Activated naive CD8-positive, alpha-beta T cell treated with anti-CD3 and anti-CD28 coated beads, Interleukin-2, amount 10 ng/mL, durations not matched to agents 7 days and 5 days (primary cell): ENCODE results near the gene C4orf51. TPM values are rescaled to one million over a fixed set of nuclear protein-coding genes. Genes with fewer than 3 reads are reported as not detected.
A peak's percentile ranks its signal among the peaks of the same experiment; 100 is the strongest.

Source experiments
- ATAC-seq: fragments of 150-1000 bp; cut with Tn5 transposase; one replicate; pipeline ENCODE4 v1.10.0; 2021; ENCODE audit warnings: low read depth, moderate library complexity
- POLR2A ChIA-PET: fragments of 350-600 bp; sonication (Branson Sonifier 250); formaldehyde crosslinking; loops from one replicate; lab custom pipeline; 2021; ENCODE audit warnings: antibody characterized with exemption; lab: Charles Lee
- DNase-seq: peaks from one replicate; pipeline ENCODE4 v3.0.0; 2021
- H3K27ac Mint-ChIP-seq: one replicate; pipeline ENCODE4 v1.8.0; 2022; ENCODE audit warnings: mild to moderate bottlenecking, mixed read lengths
- H3K27me3 Mint-ChIP-seq: one replicate; pipeline ENCODE4 v1.8.0; 2022; ENCODE audit warnings: mild to moderate bottlenecking, moderate library complexity, mixed read lengths
- H3K36me3 Mint-ChIP-seq: one replicate; pipeline ENCODE4 v1.8.0; 2021; ENCODE audit warnings: mild to moderate bottlenecking, mixed read lengths
- H3K4me1 Mint-ChIP-seq: one replicate; pipeline ENCODE4 v1.8.0; 2021; ENCODE audit warnings: mixed read lengths
- H3K4me3 Mint-ChIP-seq: one replicate; pipeline ENCODE4 v1.8.0; 2022; ENCODE audit warnings: mild to moderate bottlenecking, moderate library complexity, mixed read lengths
- H3K9me3 Mint-ChIP-seq: one replicate; pipeline ENCODE4 v1.8.0; 2021; ENCODE audit warnings: mixed read lengths
- total RNA-seq, 2 experiments: library from RNA; stranded (reverse); gene quantifications; one replicate each; pipeline ENCODE4 v1.2.3, GENCODE V29; 2021

The C4orf51 gene
- total RNA-seq, 2 experiments from 2014 or later: not detected

DNA sequence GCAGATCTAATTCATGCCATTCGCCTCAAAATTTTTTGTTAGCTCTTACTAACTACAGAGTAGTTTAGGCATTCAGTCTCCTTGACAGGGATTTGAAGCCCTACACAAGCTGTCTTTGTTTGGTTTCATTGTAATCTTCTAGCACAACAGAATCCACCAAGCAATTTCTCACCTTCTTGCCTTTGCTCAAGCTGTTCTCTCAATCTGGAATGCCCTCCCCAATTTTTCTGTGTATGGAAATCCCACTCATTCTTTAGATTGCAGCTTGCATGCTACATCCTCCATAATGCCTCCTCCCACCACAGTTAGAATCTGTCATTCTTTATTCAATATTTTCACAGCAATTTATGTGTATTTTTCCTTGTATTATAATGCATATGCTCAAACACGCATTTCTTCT, 63.7 kb downstream of the C4orf51 start:
- peaks cover 54% of the 10 kb centered on the region for H3K27me3 Mint-ChIP-seq
- DNase-seq: no peak
- H3K36me3 Mint-ChIP-seq: no peaks in the 10 kb centered on the region
- no peak overlapping the region for H3K27ac Mint-ChIP-seq
- H3K4me1 Mint-ChIP-seq: no peaks in the 10 kb centered on the region
- POLR2A ChIA-PET: no interaction called here
- no peak for ATAC-seq
- peaks cover 6% of the 10 kb centered on the region for H3K9me3 Mint-ChIP-seq
- no peak overlapping the region for H3K4me3 Mint-ChIP-seq

GRCh38 chr4:145755802-145756201, 75.9 kb downstream of the C4orf51 start:
- H3K27me3 Mint-ChIP-seq: no peaks in the 10 kb centered on the region
- H3K36me3 Mint-ChIP-seq: peaks cover 38% of the 10 kb centered on the region
- DNase-seq: no peak
- H3K9me3 Mint-ChIP-seq: peaks cover 2% of the 10 kb centered on the region
- POLR2A ChIA-PET: no interaction called here
- no peak overlapping the region for H3K4me3 Mint-ChIP-seq
- no peak overlapping the region for H3K27ac Mint-ChIP-seq
- ATAC-seq: no peak
- H3K4me1 Mint-ChIP-seq: peaks cover 7% of the 10 kb centered on the region

- peaks cover 7% of the 10 kb centered on the region for H3K4me1 Mint-ChIP-seq
- POLR2A ChIA-PET: no interaction called here
- H3K36me3 Mint-ChIP-seq: peaks cover 37% of the 10 kb centered on the region
- DNase-seq (no peak), ATAC-seq (no peak)
- no peak overlapping the region for H3K27ac Mint-ChIP-seq
- H3K27me3 Mint-ChIP-seq: no peaks in the 10 kb centered on the region
- no peak overlapping the region for H3K4me3 Mint-ChIP-seq
- H3K9me3 Mint-ChIP-seq: no peaks in the 10 kb centered on the region
Observed at GRCh38 chr4:145756244-145756643, 76.3 kb downstream of the C4orf51 start.

GRCh38 chr4:145757188-145757587, 77.2 kb downstream of the C4orf51 start:
- Mint-ChIP-seq H3K27me3 (no peaks in the 10 kb centered on the region), H3K27ac (no peak overlapping the region), H3K36me3 (peaks cover 40% of the 10 kb centered on the region), H3K9me3 (no peaks in the 10 kb centered on the region), H3K4me3 (no peak overlapping the region), H3K4me1 (peaks cover 7% of the 10 kb centered on the region)
- ATAC-seq (no peak), DNase-seq (no peak)
- POLR2A ChIA-PET: no interaction called here

DNA sequence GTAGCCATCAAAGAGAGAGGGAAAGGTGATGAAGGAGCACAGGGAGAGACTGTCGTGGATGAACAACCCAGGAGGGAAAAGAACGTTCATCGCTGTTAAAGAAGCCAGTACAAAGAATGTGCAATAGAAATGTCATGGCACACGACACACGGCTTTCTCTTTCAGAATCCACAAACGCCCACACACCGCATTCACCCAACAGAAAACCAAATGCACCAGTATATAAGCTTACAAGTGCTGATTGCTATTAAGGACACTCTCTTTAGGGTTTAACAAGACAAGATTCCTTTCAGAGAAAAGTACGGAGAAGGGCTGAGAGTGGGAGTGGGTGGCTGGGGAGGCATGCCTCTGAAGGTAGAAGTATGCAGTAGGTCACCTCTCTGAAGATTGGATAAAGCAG, 80.2 kb downstream of the C4orf51 start:
- no peak for DNase-seq
- H3K36me3 Mint-ChIP-seq: peaks cover 56% of the 10 kb centered on the region
- POLR2A ChIA-PET: no interaction called here
- H3K4me3 Mint-ChIP-seq: no peak overlapping the region
- no peaks in the 10 kb centered on the region for H3K9me3 Mint-ChIP-seq
- H3K4me1 Mint-ChIP-seq: peaks cover 7% of the 10 kb centered on the region
- H3K27me3 Mint-ChIP-seq: no peaks in the 10 kb centered on the region
- no peak overlapping the region for H3K27ac Mint-ChIP-seq
- ATAC-seq: no peak

GRCh38 chr4:145760961-145761929, 81.3 kb downstream of the C4orf51 start:
- H3K4me1 Mint-ChIP-seq: peaks cover 7% of the 10 kb centered on the region
- H3K27me3 Mint-ChIP-seq: no peaks in the 10 kb centered on the region
- H3K9me3 Mint-ChIP-seq: no peaks in the 10 kb centered on the region
- peaks cover 56% of the 10 kb centered on the region for H3K36me3 Mint-ChIP-seq
- DNase-seq (no peak), ATAC-seq (no peak)
- H3K27ac Mint-ChIP-seq: no peak overlapping the region
- POLR2A ChIA-PET: no interaction called here
- H3K4me3 Mint-ChIP-seq: no peak overlapping the region

DNA sequence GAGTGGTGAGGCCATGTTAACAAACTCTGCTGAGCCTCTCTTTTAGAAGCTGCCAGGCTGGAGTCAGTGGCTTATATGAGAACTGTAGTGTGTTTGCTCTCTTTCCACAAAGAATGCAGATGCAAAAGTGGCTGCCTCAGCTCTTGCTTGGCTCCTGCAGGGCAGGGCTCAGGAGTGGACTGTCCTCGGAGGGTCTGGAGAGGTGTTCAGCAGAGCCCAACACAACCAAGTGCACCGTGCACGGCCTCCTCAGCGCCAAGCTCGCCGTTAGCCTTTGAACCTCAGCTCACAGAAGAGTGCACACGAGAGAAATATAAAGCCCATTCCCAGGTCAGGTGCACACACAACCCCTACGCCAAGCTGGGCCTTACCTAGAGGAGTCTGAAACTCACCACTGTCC, 82.8 kb downstream of the C4orf51 start:
- no peak for DNase-seq
- no peak overlapping the region for H3K27ac Mint-ChIP-seq
- H3K27me3 Mint-ChIP-seq: no peaks in the 10 kb centered on the region
- POLR2A ChIA-PET: no interaction called here
- H3K4me1 Mint-ChIP-seq: peaks cover 11% of the 10 kb centered on the region
- H3K9me3 Mint-ChIP-seq: peaks cover 6% of the 10 kb centered on the region
- H3K36me3 Mint-ChIP-seq: peaks cover 62% of the 10 kb centered on the region
- ATAC-seq: no peak
- no peak overlapping the region for H3K4me3 Mint-ChIP-seq

DNA sequence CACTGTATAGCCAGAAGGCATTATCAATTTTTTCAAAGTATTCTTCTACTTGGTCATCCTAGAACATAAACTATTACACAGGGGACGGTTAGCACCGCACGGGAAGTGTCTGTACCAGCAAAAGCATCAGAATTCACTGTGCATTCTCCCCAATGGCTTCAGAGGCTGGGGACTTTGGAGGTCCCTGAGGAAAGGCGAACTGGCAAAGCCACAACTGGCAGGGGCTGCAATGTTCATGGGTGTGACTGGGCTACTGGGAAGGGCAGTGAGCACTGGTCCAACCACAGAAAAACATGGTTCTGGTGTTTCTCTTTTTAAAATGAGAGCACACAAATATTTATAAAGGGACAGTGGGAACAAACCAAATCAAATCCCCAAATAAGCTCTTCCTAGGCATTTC, 83.5 kb downstream of the C4orf51 start:
- Mint-ChIP-seq H3K4me3 (no peak overlapping the region), H3K27me3 (no peaks in the 10 kb centered on the region), H3K27ac (no peak overlapping the region), H3K36me3 (peaks cover 63% of the 10 kb centered on the region), H3K9me3 (peaks cover 6% of the 10 kb centered on the region), H3K4me1 (peaks cover 11% of the 10 kb centered on the region)
- POLR2A ChIA-PET: no interaction called here
- ATAC-seq (no peak), DNase-seq (no peak)

- peaks cover 6% of the 10 kb centered on the region for H3K9me3 Mint-ChIP-seq
- H3K4me3 Mint-ChIP-seq: no peak overlapping the region
- no peaks in the 10 kb centered on the region for H3K27me3 Mint-ChIP-seq
- ATAC-seq: peak; percentile 42
- no peak for DNase-seq
- peak overlapping the region; percentile 47 for H3K27ac Mint-ChIP-seq
- POLR2A ChIA-PET: no interaction called here
- H3K36me3 Mint-ChIP-seq: peaks cover 46% of the 10 kb centered on the region
- peaks cover 11% of the 10 kb centered on the region for H3K4me1 Mint-ChIP-seq
Observed at GRCh38 chr4:145766273-145766672, 86.3 kb downstream of the C4orf51 start.

DNA sequence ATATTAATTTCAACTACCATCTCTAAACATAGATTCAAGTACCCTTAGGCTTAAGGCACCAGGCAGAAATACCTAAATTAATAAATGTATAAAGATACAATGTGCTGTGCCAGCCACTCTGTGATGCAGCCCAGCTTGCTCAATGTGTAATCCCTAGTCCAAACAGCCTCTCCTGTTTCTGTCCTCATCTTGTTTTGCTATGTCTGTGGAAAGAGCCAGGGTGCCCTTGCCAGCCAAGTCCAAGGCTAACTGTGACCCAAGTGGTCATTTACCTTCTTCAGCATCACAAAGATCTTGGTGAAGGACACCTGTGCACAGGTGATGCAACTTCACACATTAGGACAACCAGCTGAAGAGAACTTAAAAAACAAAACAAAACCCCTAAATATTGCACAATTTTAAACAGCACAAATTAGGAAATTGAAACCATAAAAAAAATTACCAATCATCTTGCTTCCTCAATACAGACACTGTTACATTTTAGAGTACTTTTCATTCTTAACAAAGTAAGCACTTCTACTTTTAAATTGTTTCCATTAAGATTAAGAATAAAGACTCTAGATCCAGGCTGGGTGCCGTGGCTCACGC, 89.6 kb downstream of the C4orf51 start:
- ATAC-seq (no peak), DNase-seq (no peak)
- Mint-ChIP-seq H3K4me1 (peaks cover 15% of the 10 kb centered on the region), H3K27ac (no peak overlapping the region), H3K9me3 (peaks cover 6% of the 10 kb centered on the region), H3K36me3 (peaks cover 52% of the 10 kb centered on the region), H3K4me3 (no peak overlapping the region), H3K27me3 (no peaks in the 10 kb centered on the region)
- POLR2A ChIA-PET: no interaction called here

DNA sequence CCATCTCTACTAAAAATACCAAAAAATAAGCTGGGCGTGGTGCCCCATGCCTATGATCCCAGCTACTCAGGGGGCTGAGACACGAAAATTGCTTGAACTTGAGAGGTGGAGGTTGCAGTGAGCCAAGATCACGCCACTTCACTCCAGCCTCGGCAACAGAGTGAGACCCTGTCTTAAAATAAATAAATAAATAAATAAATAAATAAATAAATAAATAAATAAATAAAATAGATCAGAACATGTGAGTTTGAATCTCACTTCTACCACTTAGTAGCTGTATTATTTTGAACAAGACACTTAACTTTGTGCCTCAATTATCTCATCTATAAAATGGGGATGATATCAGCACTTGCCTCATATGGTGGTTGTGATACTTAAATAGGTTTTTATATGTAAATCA, 90.2 kb downstream of the C4orf51 start:
- DNase-seq: no peak
- H3K27me3 Mint-ChIP-seq: no peaks in the 10 kb centered on the region
- peaks cover 15% of the 10 kb centered on the region for H3K4me1 Mint-ChIP-seq
- H3K4me3 Mint-ChIP-seq: no peak overlapping the region
- peaks cover 47% of the 10 kb centered on the region for H3K36me3 Mint-ChIP-seq
- peaks cover 6% of the 10 kb centered on the region for H3K9me3 Mint-ChIP-seq
- POLR2A ChIA-PET: no interaction called here
- no peak for ATAC-seq
- no peak overlapping the region for H3K27ac Mint-ChIP-seq

DNA sequence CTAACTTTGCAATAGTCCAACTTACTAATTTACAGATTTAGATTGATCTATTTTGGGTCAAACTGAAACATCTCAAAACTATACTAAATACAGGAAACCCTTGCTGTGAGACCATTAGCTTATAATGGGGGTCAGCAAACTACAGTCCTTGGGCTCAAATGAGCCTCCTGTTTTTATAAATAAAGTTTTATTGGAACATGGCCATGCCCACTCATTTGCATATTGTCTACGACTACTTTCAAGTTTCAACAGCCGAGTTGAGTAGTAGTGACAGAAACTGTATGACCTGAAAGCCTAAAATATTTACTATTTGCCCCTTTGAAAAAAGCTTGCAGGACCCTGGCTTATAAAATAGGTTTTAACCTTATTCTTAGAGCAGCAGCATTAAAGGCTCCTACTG, 92.4 kb downstream of the C4orf51 start:
- Mint-ChIP-seq H3K4me3 (no peak overlapping the region), H3K4me1 (peaks cover 7% of the 10 kb centered on the region), H3K27ac (no peak overlapping the region), H3K9me3 (peaks cover under 1% of the 10 kb centered on the region), H3K36me3 (peaks cover 31% of the 10 kb centered on the region), H3K27me3 (no peaks in the 10 kb centered on the region)
- no peak for ATAC-seq
- no peak for DNase-seq
- POLR2A ChIA-PET: no interaction called here

DNA sequence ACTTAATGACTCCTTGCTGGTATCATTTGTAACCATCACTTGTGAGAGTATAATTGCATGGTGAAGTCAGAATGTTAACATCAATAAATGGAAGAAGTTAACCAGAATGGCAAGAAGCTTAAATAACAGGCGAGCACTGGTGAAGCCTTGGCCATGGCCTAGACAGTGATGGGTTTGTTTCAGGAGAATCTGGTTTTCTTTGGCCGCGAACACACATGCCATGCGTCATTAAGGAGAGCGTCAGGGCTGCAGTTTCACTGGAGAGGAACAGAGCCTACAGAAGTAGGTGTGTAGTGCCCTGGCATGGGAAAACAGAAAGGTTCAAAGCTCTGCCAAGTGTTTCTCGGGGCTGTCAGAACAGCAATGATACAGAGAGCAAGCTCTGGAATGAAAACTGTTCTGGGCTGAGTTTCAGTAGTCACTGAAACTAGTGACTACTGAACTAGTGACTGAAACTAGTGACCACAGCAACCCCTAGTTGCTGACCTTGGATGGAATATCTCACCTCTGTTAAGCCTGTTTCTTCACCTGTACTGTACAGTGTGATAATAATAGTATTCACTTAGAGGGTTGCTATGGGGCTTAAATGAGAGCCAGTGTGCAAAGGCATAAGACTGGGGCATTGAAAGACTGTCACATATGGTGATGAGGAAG, 93.8 kb downstream of the C4orf51 start:
- no peak overlapping the region for H3K4me3 Mint-ChIP-seq
- ATAC-seq (no peak), DNase-seq (no peak)
- no peaks in the 10 kb centered on the region for H3K27me3 Mint-ChIP-seq
- H3K36me3 Mint-ChIP-seq: peaks cover 28% of the 10 kb centered on the region
- H3K9me3 Mint-ChIP-seq: no peaks in the 10 kb centered on the region
- POLR2A ChIA-PET: no interaction called here
- peaks cover 4% of the 10 kb centered on the region for H3K4me1 Mint-ChIP-seq
- H3K27ac Mint-ChIP-seq: no peak overlapping the region
